HCT116 (cell line): Measurements from ENCODE around the gene PIAS2. TPM values are rescaled to one million over a fixed set of nuclear protein-coding genes. Genes with fewer than 3 reads are reported as not detected.

Source experiments
- ATAC-seq: fragments of 200-7000 bp; cut with Tn5 transposase; 2 replicates; pipeline ENCODE4 v1.9.1; 2020; ENCODE audit warnings: mild to moderate bottlenecking, moderate library complexity
- BruUV-seq: library from RNA; stranded (reverse); fragments of 400-500 nt; replicated peaks from 2 replicates; lab custom pipeline; 2021; lab: Mats Ljungman, UMichigan
- CTCF ChIA-PET: fragments of 300-600 bp; sonication (Branson Sonifier 250); formaldehyde crosslinking; loops from one replicate; lab custom pipeline; 2021; ENCODE audit warnings: antibody characterized with exemption; lab: Charles Lee
- POLR2A ChIA-PET: fragments of 300-600, 350-600 bp; sonication (Branson Sonifier 250); formaldehyde crosslinking; loops from one replicate; lab custom pipeline; 2021; ENCODE audit warnings: antibody characterized with exemption; lab: Charles Lee
- RAD21 ChIA-PET, 2 experiments: fragments of 300-600 bp; sonication (Branson Sonifier 250); formaldehyde crosslinking; loops; one replicate each; lab custom pipeline; 2023; ENCODE audit warnings: low total read pairs in 2 of 2; ENCODE audit not compliant: uncharacterized antibody in 2 of 2, unreplicated experiment in 2 of 2, low non-redundant PET in 1 of 2; lab: Charles Lee
- DNase-seq: peaks from one replicate; pipeline ENCODE4 v3.0.0-alpha.2; 2010; ENCODE audit warnings: low read depth, low spot score
- H2AFZ ChIP-seq: fragments of 200-600 bp; shearing (Covaris generic), sonication (generic); 2 replicates; pipeline ENCODE4 v1.6.1; 2017; ENCODE audit warnings: low read depth, mixed run types, mixed read lengths, antibody characterized with exemption, low read length; ENCODE audit not compliant: poor library complexity, severe bottlenecking
- H3K27ac ChIP-seq: 2 replicates; pipeline ENCODE4 v1.5.1; 2012; ENCODE audit warnings: low read depth, low read length
- H3K27me3 ChIP-seq: fragments of 200-600 bp; sonication (generic); 2 replicates; pipeline ENCODE4 v1.6.1; 2016; ENCODE audit warnings: mixed run types, low read length, mixed read lengths; ENCODE audit not compliant: insufficient read depth
- H3K36me3 ChIP-seq, 2 experiments: fragments of 200-500 bp in 1 of 2; fragments of 200-600 bp in 1 of 2; sonication (Bioruptor generic) in 1 of 2; sonication (generic) in 1 of 2; 2 replicates each; pipeline versions ENCODE4 v1.5.1 to v1.6.1; 2014 to 2016; ENCODE audit warnings: low read length in 2 of 2, inconsistent platforms in 1 of 2, mixed read lengths in 1 of 2, mixed run types in 1 of 2; ENCODE audit not compliant: insufficient read depth in 2 of 2, control insufficient read depth in 1 of 2
- H3K4me1 ChIP-seq, 2 experiments: fragments of 200-600 bp in 1 of 2; sonication (generic) in 1 of 2; 2 replicates each; pipeline versions ENCODE4 v1.5.1 to v1.6.1; 2012 to 2017; ENCODE audit warnings: low read length in 2 of 2, inconsistent platforms in 1 of 2, mild to moderate bottlenecking in 1 of 2, mixed read lengths in 1 of 2, mixed run types in 1 of 2, moderate library complexity in 1 of 2; ENCODE audit not compliant: insufficient read depth in 2 of 2, control insufficient read depth in 1 of 2
- H3K4me2 ChIP-seq: fragments of 200-600 bp; sonication (generic); 2 replicates; pipeline ENCODE4 v1.6.1; 2017; ENCODE audit warnings: mixed run types, low read length, mixed read lengths
- H3K4me3 ChIP-seq, 2 experiments: fragments of 200-600 bp in 1 of 2; sonication (generic) in 1 of 2; replicated peaks in 1 of 2; 2 replicates each; pipeline ENCODE4 v1.5.1; 2011 to 2016; ENCODE audit warnings: low read length in 2 of 2, control low read depth in 1 of 2, low read depth in 1 of 2, mild to moderate bottlenecking in 1 of 2, mixed read lengths in 1 of 2, mixed run types in 1 of 2
- H3K79me2 ChIP-seq: fragments of 200-600 bp; sonication (generic); 2 replicates; pipeline ENCODE4 v1.6.1; 2017; ENCODE audit warnings: mild to moderate bottlenecking, mixed run types, low read length, moderate library complexity, mixed read lengths; ENCODE audit not compliant: insufficient read depth
- H3K9ac ChIP-seq: fragments of 200-600 bp; sonication (generic); 2 replicates; pipeline ENCODE4 v1.6.1; 2016; ENCODE audit warnings: low read length, mixed read lengths
- H3K9me2 ChIP-seq: fragments of 200-600 bp; sonication (generic), shearing (Covaris generic); 2 replicates; pipeline ENCODE4 v1.6.1; 2017; ENCODE audit warnings: mixed run types, mild to moderate bottlenecking, moderate library complexity; ENCODE audit not compliant: insufficient read depth
- H3K9me3 ChIP-seq, 2 experiments: fragments of 200-500 bp in 1 of 2; fragments of 200-600 bp in 1 of 2; sonication (Bioruptor generic) in 1 of 2; sonication (generic) in 1 of 2; 2 replicates each; pipeline ENCODE4 v1.6.1; 2014 to 2017; ENCODE audit warnings: low read length in 2 of 2, mixed read lengths in 2 of 2, inconsistent platforms in 1 of 2, low read depth in 1 of 2, mild to moderate bottlenecking in 1 of 2, mixed run types in 1 of 2, moderate library complexity in 1 of 2; ENCODE audit not compliant: control insufficient read depth in 1 of 2, insufficient read depth in 1 of 2
- H4K20me1 ChIP-seq: fragments of 200-600 bp; sonication (generic), shearing (Covaris generic); 2 replicates; pipeline ENCODE4 v1.6.1; 2017; ENCODE audit warnings: mixed run types, mild to moderate bottlenecking, moderate library complexity; ENCODE audit not compliant: insufficient read depth
- CEBPB ChIP-seq: IDR thresholded peaks from 2 replicates; pipeline ENCODE4 v1.6.1; 2012; ENCODE audit warnings: low read depth
- EZH2phosphoT487 ChIP-seq: fragments of 200-600 bp; IDR thresholded peaks from 2 replicates; pipeline ENCODE4 v1.6.1; 2018; ENCODE audit warnings: antibody characterized with exemption, borderline replicate concordance
- JUND ChIP-seq: IDR thresholded peaks from 2 replicates; pipeline ENCODE4 v1.6.1; 2012
- POLR2A ChIP-seq: IDR thresholded peaks from 2 replicates; pipeline ENCODE4 v1.7.0; 2011; ENCODE audit warnings: borderline replicate concordance; ENCODE audit not compliant: insufficient read depth, insufficient read length; ENCODE audit errors: extremely low read depth
- POLR2AphosphoS5 ChIP-seq: IDR thresholded peaks from 2 replicates; pipeline ENCODE4 v1.6.1; 2011; ENCODE audit warnings: mild to moderate bottlenecking, low read depth, low read length, moderate library complexity
- SIN3A ChIP-seq: IDR thresholded peaks from 2 replicates; pipeline ENCODE4 v1.6.1; 2012; ENCODE audit warnings: low read depth
- SRF ChIP-seq: IDR thresholded peaks from 2 replicates; pipeline ENCODE4 v1.6.1; 2012; ENCODE audit warnings: low read depth
- YY1 ChIP-seq: IDR thresholded peaks from 2 replicates; pipeline ENCODE4 v1.6.1; 2011; ENCODE audit warnings: low read length, low read depth, moderate library complexity, mild to moderate bottlenecking; ENCODE audit not compliant: insufficient replicate concordance; ENCODE audit errors: extremely low read depth
- ZFX ChIP-seq: fragments of 450-650 bp; IDR thresholded peaks from 2 replicates; pipeline ENCODE4 v1.6.1; 2017
- intact Hi-C: fragments of 100-400 bp; cut with micrococcal nuclease; formaldehyde crosslinking; loops from 2 replicates; pipeline ENCODE4 v1.10.0; 2022
- total RNA-seq: library from RNA; stranded (reverse); gene quantifications from one replicate; pipeline ENCODE4 v1.2.1, GENCODE V29; 2021; ENCODE audit not compliant: unreplicated experiment
- TF ChIP-seq, protein P1 (sequence below): IDR thresholded peaks from 2 replicates; pipeline ENCODE4 v1.6.1; 2012
- TF ChIP-seq, protein P2 (sequence below): IDR thresholded peaks from 2 replicates; pipeline ENCODE4 v1.6.1; 2011; ENCODE audit warnings: mild to moderate bottlenecking, low read length, moderate library complexity; ENCODE audit not compliant: insufficient replicate concordance; ENCODE audit errors: extremely low read depth
- TF ChIP-seq, protein P3 (sequence below), 3 experiments: fragments of 200-600 bp in 1 of 3; sonication (generic) in 1 of 3; IDR thresholded peaks in 2 of 3; conservative IDR thresholded peaks in 1 of 3; 2 replicates each; pipeline ENCODE4 v1.5.1; 2012 to 2017; ENCODE audit warnings: low read depth in 2 of 3, low read length in 2 of 3, antibody characterized with exemption in 1 of 3, borderline replicate concordance in 1 of 3, control low read depth in 1 of 3, mild to moderate bottlenecking in 1 of 3, mixed read lengths in 1 of 3, mixed run types in 1 of 3, moderate library complexity in 1 of 3; ENCODE audit not compliant: insufficient read depth in 1 of 3
- TF ChIP-seq, protein P4 (sequence below): IDR thresholded peaks from 2 replicates; pipeline ENCODE4 v1.6.1; 2012

PIAS2 gene
- total RNA-seq, 1 experiment from 2014 or later = 31.7 TPM

DNA sequence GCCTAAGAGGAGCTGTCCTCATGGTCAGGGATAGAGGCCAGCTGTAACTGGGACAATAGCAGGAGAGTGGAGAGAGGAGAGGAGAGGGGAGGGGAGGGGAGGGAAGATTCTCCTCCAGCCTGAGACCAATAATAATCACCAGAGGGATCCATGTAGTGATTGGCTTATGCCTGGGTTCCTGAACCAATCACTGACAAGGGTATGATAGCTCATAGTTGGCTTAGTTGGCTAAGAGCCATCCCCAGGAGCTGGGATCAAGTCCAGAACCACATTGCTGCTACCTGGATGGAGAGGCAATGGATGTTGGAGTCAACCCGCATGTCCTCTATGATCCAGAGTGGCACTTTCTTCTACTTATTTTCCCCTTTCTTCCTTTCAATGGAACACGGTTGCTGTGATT is 152.7 kb downstream of the PIAS2 start:
- intact Hi-C loops = no loop called here
- Histone ChIP-seq H3K4me3 (no peak overlapping the region), H3K9ac (no peak overlapping the region), H3K9me2 (no peaks in the 10 kb centered on the region), H3K36me3 (no peaks in the 10 kb centered on the region), H3K9me3 (no peaks in the 10 kb centered on the region)
- no peak for DNase-seq
- BruUV-seq = no TSS peak
- TF ChIP-seq CEBPB = no peak
- TF ChIP-seq ZFX = no peak
- TF ChIP-seq, protein P1, sequence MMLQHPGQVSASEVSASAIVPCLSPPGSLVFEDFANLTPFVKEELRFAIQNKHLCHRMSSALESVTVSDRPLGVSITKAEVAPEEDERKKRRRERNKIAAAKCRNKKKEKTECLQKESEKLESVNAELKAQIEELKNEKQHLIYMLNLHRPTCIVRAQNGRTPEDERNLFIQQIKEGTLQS = no peak
- TF ChIP-seq, protein P2, sequence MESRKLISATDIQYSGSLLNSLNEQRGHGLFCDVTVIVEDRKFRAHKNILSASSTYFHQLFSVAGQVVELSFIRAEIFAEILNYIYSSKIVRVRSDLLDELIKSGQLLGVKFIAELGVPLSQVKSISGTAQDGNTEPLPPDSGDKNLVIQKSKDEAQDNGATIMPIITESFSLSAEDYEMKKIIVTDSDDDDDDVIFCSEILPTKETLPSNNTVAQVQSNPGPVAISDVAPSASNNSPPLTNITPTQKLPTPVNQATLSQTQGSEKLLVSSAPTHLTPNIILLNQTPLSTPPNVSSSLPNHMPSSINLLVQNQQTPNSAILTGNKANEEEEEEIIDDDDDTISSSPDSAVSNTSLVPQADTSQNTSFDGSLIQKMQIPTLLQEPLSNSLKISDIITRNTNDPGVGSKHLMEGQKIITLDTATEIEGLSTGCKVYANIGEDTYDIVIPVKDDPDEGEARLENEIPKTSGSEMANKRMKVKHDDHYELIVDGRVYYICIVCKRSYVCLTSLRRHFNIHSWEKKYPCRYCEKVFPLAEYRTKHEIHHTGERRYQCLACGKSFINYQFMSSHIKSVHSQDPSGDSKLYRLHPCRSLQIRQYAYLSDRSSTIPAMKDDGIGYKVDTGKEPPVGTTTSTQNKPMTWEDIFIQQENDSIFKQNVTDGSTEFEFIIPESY = no peak
- TF ChIP-seq POLR2A = no peak
- no peak for TF ChIP-seq SIN3A
- no peak for TF ChIP-seq POLR2AphosphoS5
- no peak for TF ChIP-seq JUND
- TF ChIP-seq YY1 = no peak
- TF ChIP-seq, protein P3, sequence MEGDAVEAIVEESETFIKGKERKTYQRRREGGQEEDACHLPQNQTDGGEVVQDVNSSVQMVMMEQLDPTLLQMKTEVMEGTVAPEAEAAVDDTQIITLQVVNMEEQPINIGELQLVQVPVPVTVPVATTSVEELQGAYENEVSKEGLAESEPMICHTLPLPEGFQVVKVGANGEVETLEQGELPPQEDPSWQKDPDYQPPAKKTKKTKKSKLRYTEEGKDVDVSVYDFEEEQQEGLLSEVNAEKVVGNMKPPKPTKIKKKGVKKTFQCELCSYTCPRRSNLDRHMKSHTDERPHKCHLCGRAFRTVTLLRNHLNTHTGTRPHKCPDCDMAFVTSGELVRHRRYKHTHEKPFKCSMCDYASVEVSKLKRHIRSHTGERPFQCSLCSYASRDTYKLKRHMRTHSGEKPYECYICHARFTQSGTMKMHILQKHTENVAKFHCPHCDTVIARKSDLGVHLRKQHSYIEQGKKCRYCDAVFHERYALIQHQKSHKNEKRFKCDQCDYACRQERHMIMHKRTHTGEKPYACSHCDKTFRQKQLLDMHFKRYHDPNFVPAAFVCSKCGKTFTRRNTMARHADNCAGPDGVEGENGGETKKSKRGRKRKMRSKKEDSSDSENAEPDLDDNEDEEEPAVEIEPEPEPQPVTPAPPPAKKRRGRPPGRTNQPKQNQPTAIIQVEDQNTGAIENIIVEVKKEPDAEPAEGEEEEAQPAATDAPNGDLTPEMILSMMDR (IDR thresholded peaks at IDR 0.05 in 2 of 3, conservative IDR thresholded peaks at IDR 0.05 in 1 of 3; ENCODE audit: borderline replicate concordance in 1 of 3, insufficient read depth in 1 of 3, low read depth in 2 of 3, low read length in 2 of 3) = no peak
- TF ChIP-seq SRF = no peak
- TF ChIP-seq, protein P4, sequence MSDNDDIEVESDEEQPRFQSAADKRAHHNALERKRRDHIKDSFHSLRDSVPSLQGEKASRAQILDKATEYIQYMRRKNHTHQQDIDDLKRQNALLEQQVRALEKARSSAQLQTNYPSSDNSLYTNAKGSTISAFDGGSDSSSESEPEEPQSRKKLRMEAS = no peak
- no peak for TF ChIP-seq EZH2phosphoT487
- TF ChIP-seq, all 23 proteins: peak for 0
- H3K4me2 ChIP-seq = no peak overlapping the region
- no peaks in the 10 kb centered on the region for H4K20me1 ChIP-seq
- ChIA-PET POLR2A (no interaction called here), RAD21 (no interaction called here), CTCF (no interaction called here)
- H2AFZ ChIP-seq = no peak overlapping the region
- peaks cover 10% of the 10 kb centered on the region; the same call in 1 of the 2 replicates for H3K27me3 ChIP-seq
- no peak overlapping the region for H3K27ac ChIP-seq
- H3K4me1 ChIP-seq = no peaks in the 10 kb centered on the region
- ATAC-seq = no peak
- no peaks in the 10 kb centered on the region for H3K79me2 ChIP-seq
